Mucosa of stomach (tissue), 1 donor: ENCODE results near the gene IRS1.

Source experiments
- H3K27me3 ChIP-seq: one replicate; pipeline ENCODE4 v1.7.0; 2013; ENCODE audit warnings: mild to moderate bottlenecking, low read length; ENCODE audit not compliant: control insufficient read depth, insufficient read depth
- H3K36me3 ChIP-seq: one replicate; pipeline ENCODE4 v1.7.0; 2013; ENCODE audit warnings: low read length; ENCODE audit not compliant: control insufficient read depth, insufficient read depth
- H3K4me1 ChIP-seq: one replicate; pipeline ENCODE4 v1.7.0; 2013; ENCODE audit warnings: mild to moderate bottlenecking, low read length; ENCODE audit not compliant: control insufficient read depth, insufficient read depth
- H3K4me3 ChIP-seq: one replicate; pipeline ENCODE4 v1.7.0; 2013; ENCODE audit warnings: low read length
- H3K9ac ChIP-seq: one replicate; pipeline ENCODE4 v1.7.0; 2013; ENCODE audit warnings: mild to moderate bottlenecking, low read length, moderate library complexity
- H3K9me3 ChIP-seq: one replicate; pipeline ENCODE4 v1.7.0; 2013; ENCODE audit warnings: mild to moderate bottlenecking, low read length, moderate library complexity; ENCODE audit not compliant: control insufficient read depth
- donor health status: Pancreatic carcinoma.

IRS1 gene

DNA sequence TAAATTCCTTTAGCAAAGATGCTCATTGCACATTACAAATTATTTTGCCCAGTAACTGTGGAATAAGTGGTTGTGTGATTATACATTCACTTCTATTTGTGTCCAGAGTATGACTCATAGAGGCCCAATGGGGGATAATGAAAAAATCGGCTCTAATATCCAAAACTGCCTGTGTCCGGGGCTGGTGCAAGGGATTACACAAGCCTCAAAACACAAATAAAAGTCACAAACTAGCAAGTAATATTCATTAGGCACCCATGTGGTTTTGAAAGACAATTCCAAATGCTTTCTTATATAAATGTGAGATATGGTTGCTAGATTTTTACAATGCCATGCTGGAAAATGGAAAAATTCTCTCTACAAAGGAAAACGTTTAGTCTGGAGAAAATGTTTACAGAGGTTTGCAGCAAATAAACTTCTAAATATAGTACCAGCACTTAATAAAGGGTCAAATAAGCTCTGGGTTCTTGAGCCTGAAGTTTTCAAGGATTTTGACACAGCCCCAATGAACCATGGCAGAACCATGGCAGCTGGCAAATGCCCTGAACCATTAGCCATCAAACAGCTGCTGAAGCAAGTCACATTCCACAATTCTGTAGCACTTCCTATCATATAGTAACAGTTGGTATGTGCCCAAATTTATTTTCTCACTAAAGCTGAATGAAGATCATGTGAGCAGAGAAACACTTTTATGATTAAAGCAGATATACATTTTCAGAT lies 40.5 kb downstream of the IRS1 start:
- H3K9ac ChIP-seq = no peak overlapping the region
- H3K4me1 ChIP-seq = peaks cover 17% of the 10 kb centered on the region
- H3K9me3 ChIP-seq = no peaks in the 10 kb centered on the region
- H3K36me3 ChIP-seq = no peaks in the 10 kb centered on the region
- no peaks in the 10 kb centered on the region for H3K27me3 ChIP-seq
- H3K4me3 ChIP-seq = no peak overlapping the region

DNA sequence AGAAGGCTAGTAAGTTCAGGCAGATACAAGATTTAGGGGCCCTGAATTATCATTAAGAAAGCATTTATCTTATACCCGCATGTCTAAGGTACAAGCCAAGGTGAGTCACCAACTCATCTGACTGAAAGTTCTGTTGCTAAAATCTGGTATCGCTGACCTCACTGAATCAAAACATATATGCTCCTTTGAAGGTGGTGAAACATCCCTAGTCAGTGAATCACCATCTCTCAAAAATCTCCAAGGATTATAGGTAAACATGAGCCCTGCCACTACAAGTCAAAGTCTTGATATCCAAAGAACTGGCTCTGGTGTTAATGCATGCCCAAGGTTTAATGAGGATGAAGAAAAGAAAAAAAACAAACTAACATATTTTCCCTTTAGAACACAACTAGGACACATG lies 43.5 kb downstream of the IRS1 start:
- Histone ChIP-seq H3K9ac (no peak overlapping the region), H3K27me3 (no peaks in the 10 kb centered on the region), H3K4me3 (no peak overlapping the region), H3K9me3 (no peaks in the 10 kb centered on the region), H3K36me3 (no peaks in the 10 kb centered on the region), H3K4me1 (peaks cover 17% of the 10 kb centered on the region)

DNA sequence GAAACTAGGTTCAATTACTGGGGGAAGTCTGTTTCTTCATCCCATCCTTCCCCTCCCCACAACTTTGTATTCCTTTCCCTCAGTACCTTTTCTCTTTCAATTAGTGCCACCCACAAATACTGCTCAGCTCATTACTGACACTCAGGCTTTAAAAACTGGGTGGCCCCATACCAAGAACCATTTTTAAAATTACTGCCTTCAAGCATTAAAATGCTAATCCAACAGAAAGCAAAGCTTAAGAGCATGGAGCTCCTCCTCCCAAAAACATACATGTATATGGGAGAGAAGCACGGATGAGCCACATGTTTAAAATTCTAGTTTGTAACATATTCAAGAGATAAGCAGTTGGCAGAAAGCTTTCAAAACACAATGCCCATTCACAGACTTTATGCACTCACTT lies 44.0 kb downstream of the IRS1 start:
- Histone ChIP-seq H3K4me1 (peaks cover 17% of the 10 kb centered on the region), H3K4me3 (no peak overlapping the region), H3K9ac (no peak overlapping the region), H3K27me3 (no peaks in the 10 kb centered on the region), H3K9me3 (no peaks in the 10 kb centered on the region), H3K36me3 (no peaks in the 10 kb centered on the region)

DNA sequence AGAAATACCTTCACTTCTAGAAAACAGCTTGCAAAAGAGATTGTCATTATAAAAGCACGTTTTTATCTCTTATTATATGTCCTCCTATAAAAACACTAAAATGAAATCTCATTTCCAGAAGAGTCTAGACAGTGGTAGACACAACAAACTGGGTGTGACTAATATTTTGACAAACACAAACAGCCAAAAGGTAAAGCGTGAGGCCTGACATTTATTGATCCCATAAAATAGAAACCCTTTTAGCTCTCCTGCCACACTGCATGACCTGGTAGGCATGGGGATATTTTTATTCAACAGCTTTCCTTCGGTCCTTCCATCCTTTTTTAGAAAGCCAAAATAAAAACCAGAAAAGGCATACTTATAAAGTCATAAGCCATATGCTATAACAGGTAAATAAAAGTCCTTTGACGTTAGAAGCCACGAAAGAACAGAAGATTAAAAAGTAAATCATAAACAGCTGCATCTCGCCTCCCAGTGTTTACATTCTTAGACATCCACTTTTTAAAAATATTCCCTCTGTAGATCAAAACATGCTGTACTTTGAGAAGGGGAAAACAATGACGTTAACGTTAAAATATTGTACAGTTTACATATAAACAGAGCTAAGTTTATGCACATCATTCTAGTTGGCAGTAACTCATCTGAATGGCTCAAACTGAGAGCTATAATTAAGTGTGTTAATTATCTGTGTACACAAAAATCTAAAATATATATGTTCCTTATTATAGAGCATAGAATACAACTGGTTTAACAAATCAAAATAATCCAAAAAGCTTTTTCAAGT lies 44.6 kb downstream of the IRS1 start:
- H3K4me3 ChIP-seq = no peak overlapping the region
- no peaks in the 10 kb centered on the region for H3K9me3 ChIP-seq
- peaks cover 17% of the 10 kb centered on the region for H3K4me1 ChIP-seq
- H3K36me3 ChIP-seq = no peaks in the 10 kb centered on the region
- H3K9ac ChIP-seq = no peak overlapping the region
- H3K27me3 ChIP-seq = no peaks in the 10 kb centered on the region

DNA sequence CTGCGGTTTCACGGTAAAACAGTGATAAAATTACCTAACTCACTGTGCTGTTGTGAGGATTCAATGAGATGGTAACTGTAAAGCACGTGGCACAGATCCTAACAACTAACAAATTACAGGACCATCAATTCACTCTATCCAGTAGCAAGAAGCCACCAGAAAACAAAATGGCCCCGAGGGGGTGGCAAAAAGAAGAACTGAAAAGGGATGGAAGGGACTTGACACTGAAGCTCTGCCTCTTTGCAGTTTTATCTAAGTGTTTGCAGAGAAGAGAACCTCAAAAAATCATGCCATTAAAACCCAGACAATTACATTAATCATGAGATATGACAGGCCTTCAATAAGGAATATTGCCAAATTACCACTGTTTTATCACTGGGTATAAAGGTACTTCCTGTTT lies 46.7 kb downstream of the IRS1 start:
- Histone ChIP-seq H3K27me3 (no peaks in the 10 kb centered on the region), H3K9me3 (no peaks in the 10 kb centered on the region), H3K36me3 (no peaks in the 10 kb centered on the region), H3K4me3 (no peak overlapping the region), H3K4me1 (peaks cover 17% of the 10 kb centered on the region), H3K9ac (no peak overlapping the region)

DNA sequence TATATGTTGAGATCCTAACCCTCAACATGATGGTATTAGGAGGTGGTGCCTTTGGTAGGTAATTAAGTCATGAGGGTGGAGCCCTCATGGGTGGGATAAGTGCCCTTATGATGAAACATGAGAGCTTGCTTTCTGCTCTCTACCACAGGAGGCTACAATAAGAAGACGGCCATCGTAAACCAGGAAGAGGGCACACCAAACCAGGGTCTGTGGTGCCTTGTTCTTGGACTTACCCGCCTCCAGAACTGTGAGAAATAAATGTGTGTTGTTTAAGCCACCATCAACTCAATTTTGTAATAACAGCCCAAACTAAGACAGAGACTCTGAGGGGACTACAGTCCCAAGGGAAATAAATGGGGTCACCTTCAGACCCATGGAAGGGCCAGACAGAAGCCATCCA lies 52.3 kb downstream of the IRS1 start:
- Histone ChIP-seq H3K4me3 (no peak overlapping the region), H3K36me3 (no peaks in the 10 kb centered on the region)

DNA sequence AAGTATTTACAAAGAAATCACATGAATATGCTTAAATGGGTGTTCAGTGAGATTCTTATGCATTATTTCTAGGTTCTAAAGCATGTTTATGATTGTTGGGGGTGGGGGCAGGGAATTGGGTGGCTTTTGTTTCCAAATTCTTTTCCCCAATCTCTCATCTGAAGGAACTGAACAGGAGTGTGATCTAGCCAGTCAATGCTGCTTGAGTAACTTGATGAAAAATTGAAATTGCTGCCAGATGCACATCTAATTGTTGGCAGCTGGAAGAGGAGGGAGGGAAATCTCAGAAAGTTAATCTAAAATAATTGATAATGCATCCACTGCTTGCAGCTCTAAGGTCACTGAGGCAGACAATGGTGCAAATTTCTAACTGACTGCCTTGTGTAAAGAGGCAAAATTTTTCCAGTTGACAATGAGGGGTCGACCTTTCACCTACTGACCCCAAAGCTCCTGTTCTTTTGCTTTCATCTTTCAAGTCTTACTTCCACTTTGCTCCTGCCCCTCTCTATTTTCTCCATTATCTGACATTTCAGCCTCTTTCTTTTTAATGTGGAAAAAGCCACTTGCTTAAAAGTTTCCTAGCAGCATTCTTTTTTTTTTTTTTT lies 53.3 kb downstream of the IRS1 start:
- H3K27me3 ChIP-seq = no peaks in the 10 kb centered on the region
- no peak overlapping the region for H3K4me3 ChIP-seq
- no peaks in the 10 kb centered on the region for H3K9me3 ChIP-seq
- H3K4me1 ChIP-seq = no peaks in the 10 kb centered on the region
- H3K36me3 ChIP-seq = no peaks in the 10 kb centered on the region
- H3K9ac ChIP-seq = no peak overlapping the region

More for the DNA sequence above, 52.3 kb downstream of the IRS1 start:
- H3K27me3 ChIP-seq = no peaks in the 10 kb centered on the region
- no peaks in the 10 kb centered on the region for H3K9me3 ChIP-seq
- no peak overlapping the region for H3K9ac ChIP-seq
- H3K4me1 ChIP-seq = no peaks in the 10 kb centered on the region

DNA sequence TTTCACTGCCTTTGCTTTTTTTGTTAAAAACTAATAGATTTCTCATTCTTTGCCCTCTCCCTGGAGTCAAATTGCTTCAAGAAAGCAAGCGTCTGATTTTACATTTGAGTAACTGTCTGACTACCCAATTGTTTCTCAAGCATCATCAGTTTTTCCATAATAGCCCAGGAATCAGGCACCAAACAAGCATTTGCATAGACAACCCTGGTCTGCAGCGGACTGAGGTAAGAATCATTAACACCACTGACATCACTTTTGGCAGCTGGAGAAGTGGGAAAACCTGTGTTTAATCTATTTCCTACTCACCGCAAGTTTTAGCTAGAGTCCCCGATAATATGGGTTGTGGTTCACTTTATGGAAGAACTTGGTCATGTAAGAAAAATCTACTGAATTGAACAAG lies 55.7 kb downstream of the IRS1 start:
- peaks cover 9% of the 10 kb centered on the region for H3K4me1 ChIP-seq

DNA sequence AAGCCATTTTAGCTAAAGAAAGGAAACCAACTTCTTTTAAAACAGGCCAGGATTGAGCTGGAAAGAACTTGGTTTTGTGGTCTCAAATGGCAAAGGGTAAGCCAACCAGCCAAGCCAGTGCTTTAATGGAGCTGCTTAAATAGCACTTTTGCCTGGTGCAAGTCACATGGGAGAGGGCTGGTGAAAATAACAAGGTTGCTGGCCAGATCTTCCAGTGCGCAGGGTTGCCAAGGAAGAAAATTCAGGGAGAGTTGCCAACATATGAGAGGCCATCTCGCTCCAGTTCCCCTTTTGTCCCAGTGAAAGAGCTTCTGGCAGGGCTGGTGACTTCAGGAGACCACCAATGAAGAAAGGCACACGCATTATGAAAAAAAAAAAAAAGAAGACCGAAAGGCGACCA lies 57.3 kb downstream of the IRS1 start:
- Histone ChIP-seq H3K27me3 (no peaks in the 10 kb centered on the region), H3K36me3 (no peaks in the 10 kb centered on the region), H3K4me1 (peaks cover 15% of the 10 kb centered on the region), H3K9ac (no peak overlapping the region), H3K9me3 (no peaks in the 10 kb centered on the region), H3K4me3 (no peak overlapping the region)

More for the DNA sequence above, 55.7 kb downstream of the IRS1 start:
- Histone ChIP-seq H3K36me3 (no peaks in the 10 kb centered on the region), H3K27me3 (no peaks in the 10 kb centered on the region), H3K9ac (no peak overlapping the region), H3K4me3 (no peak overlapping the region), H3K9me3 (no peaks in the 10 kb centered on the region)

DNA sequence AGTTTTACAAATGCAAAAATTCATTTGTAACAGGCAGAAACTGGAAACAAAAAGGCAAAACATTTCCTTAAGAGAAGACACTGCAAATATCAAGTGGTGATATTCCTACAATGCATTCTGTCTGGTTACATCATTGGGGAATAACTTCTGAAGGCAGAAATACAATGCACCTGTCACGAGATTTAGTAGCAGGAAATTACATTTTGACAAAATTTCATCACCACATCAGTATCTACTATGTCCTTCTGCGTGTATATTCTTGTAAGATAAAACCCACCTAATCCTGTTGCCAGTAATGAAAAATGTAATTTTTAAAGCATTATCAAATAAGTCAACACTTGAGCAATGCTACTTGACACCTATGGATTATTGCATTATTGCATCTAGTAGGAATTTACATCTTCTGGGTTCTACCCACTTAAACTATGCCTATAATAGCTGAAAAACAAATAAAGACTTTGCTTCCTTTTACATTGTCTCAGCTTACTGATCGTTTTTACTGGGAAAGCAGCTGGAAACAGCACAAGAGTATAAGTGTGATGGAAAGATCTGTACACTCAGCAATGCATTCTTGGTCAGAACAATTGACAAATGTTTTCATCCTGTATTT lies 59.5 kb downstream of the IRS1 start:
- no peak overlapping the region for H3K4me3 ChIP-seq
- H3K27me3 ChIP-seq = no peaks in the 10 kb centered on the region
- peaks cover 15% of the 10 kb centered on the region for H3K4me1 ChIP-seq
- no peaks in the 10 kb centered on the region for H3K9me3 ChIP-seq
- H3K36me3 ChIP-seq = no peaks in the 10 kb centered on the region
- H3K9ac ChIP-seq = no peak overlapping the region

DNA sequence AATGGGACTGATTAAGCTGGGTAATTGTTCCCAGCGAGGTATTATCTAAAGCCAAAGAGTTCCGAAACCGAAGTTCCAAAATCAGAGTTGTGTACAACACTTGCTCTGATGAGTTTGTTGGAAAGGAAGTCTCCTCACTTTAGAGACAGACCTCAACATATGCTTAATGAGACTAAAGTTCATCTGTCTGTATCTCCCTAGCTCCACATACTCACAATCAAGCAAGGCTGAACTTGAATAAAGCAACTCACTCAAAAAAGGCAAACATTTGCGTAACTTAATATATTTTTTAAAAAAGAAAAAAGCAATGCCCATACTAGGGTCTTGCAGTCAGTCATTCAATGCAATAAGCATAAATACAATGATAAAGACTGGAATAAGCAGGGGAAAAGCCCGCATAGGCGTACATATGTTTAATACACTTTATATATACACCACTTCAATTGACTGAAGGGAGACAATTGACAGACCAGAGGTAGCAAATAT lies 60.0 kb downstream of the IRS1 start:
- Histone ChIP-seq H3K4me3 (no peak overlapping the region), H3K27me3 (no peaks in the 10 kb centered on the region), H3K9me3 (no peaks in the 10 kb centered on the region), H3K4me1 (peaks cover 15% of the 10 kb centered on the region), H3K36me3 (no peaks in the 10 kb centered on the region), H3K9ac (no peak overlapping the region)
